ENCODE results near the gene SDC3. TPM values are rescaled to one million over a fixed set of nuclear protein-coding genes. Genes with fewer than 3 reads are reported as not detected.
"Not testable (repeated sequence)": the region's sequence is repeated elsewhere in the genome, so short reads cannot be mapped to it uniquely, and the experiment has no call there.

Gene SDC3
- polyA plus RNA-seq, 4 donors: 0.67 to 36.1 (median 13.4) TPM

GRCh38 chr1:30868057-30868456 lies 40.5 kb downstream of the SDC3 start:
- H3K27me3 ChIP-seq (ENCODE audit: control insufficient read depth in 3 of 3, insufficient read depth in 3 of 3, low read length in 3 of 3); DNase-seq; H3K4me1 ChIP-seq (ENCODE audit: control insufficient read depth in 3 of 3, insufficient read depth in 2 of 3, low read depth in 1 of 3, low read length in 2 of 3); FAIRE-seq; H3K4me3 ChIP-seq (ENCODE audit: low read depth in 1 of 3, low read length in 3 of 3); H3K27ac ChIP-seq (ENCODE audit: low read depth in 1 of 3, low read length in 2 of 3): not testable (repeated sequence)
- 79 to 84% (median 80%) methylated on average over 4 of the region's 4 CpGs for WGBS, 3 donors
- Histone ChIP-seq H3K9me3 (ENCODE audit: control insufficient read depth in 2 of 2, insufficient read depth in 1 of 2, low read depth in 1 of 2, low read length in 1 of 2) (peaks cover 0 to 14% of the 10 kb centered on the region in 2 donors), H3K36me3 (ENCODE audit: control insufficient read depth in 3 of 3, insufficient read depth in 2 of 3, low read depth in 1 of 3, low read length in 3 of 3) (peaks cover 0 to 38% (median 0%) of the 10 kb centered on the region in 3 donors)

- no peaks in the 10 kb centered on the region for H3K4me1 ChIP-seq (ENCODE audit: control insufficient read depth in 3 of 3, insufficient read depth in 2 of 3, low read depth in 1 of 3, low read length in 2 of 3)
- no peak overlapping the region for H3K27ac ChIP-seq (ENCODE audit: low read depth in 1 of 3, low read length in 2 of 3)
- no peak for FAIRE-seq
- H3K9me3 ChIP-seq (ENCODE audit: control insufficient read depth in 2 of 2, insufficient read depth in 1 of 2, low read depth in 1 of 2, low read length in 1 of 2): peaks cover 0 to 9% of the 10 kb centered on the region in 2 donors
- DNase-seq: no peak
- H3K4me3 ChIP-seq (ENCODE audit: low read depth in 1 of 3, low read length in 3 of 3): no peak overlapping the region
- H3K36me3 ChIP-seq (ENCODE audit: control insufficient read depth in 3 of 3, insufficient read depth in 2 of 3, low read depth in 1 of 3, low read length in 3 of 3): peaks cover 0 to 33% (median 0%) of the 10 kb centered on the region in 3 donors
- 91 to 100% (median 98%) methylated on average over 4 of the region's 4 CpGs for WGBS, 3 donors
- H3K27me3 ChIP-seq (ENCODE audit: control insufficient read depth in 3 of 3, insufficient read depth in 3 of 3, low read length in 3 of 3): no peaks in the 10 kb centered on the region
These were observed 41.0 kb downstream of the SDC3 start for GRCh38 chr1:30867537-30867936.

- Histone ChIP-seq H3K27ac (ENCODE audit: low read depth in 1 of 3, low read length in 2 of 3) (no peak overlapping the region), H3K4me3 (ENCODE audit: low read depth in 1 of 3, low read length in 3 of 3) (no peak overlapping the region), H3K27me3 (ENCODE audit: control insufficient read depth in 3 of 3, insufficient read depth in 3 of 3, low read length in 3 of 3) (no peaks in the 10 kb centered on the region), H3K4me1 (ENCODE audit: control insufficient read depth in 3 of 3, insufficient read depth in 2 of 3, low read depth in 1 of 3, low read length in 2 of 3) (no peaks in the 10 kb centered on the region), H3K9me3 (ENCODE audit: control insufficient read depth in 2 of 2, insufficient read depth in 1 of 2, low read depth in 1 of 2, low read length in 1 of 2) (no peaks in the 10 kb centered on the region), H3K36me3 (ENCODE audit: control insufficient read depth in 3 of 3, insufficient read depth in 2 of 3, low read depth in 1 of 3, low read length in 3 of 3) (peaks cover 0 to 24% (median 0%) of the 10 kb centered on the region in 3 donors)
- no peak for DNase-seq
- no peak for FAIRE-seq
- WGBS, 3 donors: 48 to 59% (median 56%) methylated on average over 3 of the region's 3 CpGs
These were observed 42.0 kb downstream of the SDC3 start for GRCh38 chr1:30866594-30866993.

GRCh38 chr1:30864681-30865080 lies 43.9 kb downstream of the SDC3 start:
- FAIRE-seq (no peak), DNase-seq (no peak)
- Histone ChIP-seq H3K27ac (ENCODE audit: low read depth in 1 of 3, low read length in 2 of 3) (no peak overlapping the region), H3K36me3 (ENCODE audit: control insufficient read depth in 3 of 3, insufficient read depth in 2 of 3, low read depth in 1 of 3, low read length in 3 of 3) (peaks cover 0 to 5% (median 0%) of the 10 kb centered on the region in 3 donors), H3K4me3 (ENCODE audit: low read depth in 1 of 3, low read length in 3 of 3) (no peak overlapping the region), H3K27me3 (ENCODE audit: control insufficient read depth in 3 of 3, insufficient read depth in 3 of 3, low read length in 3 of 3) (no peaks in the 10 kb centered on the region), H3K4me1 (ENCODE audit: control insufficient read depth in 3 of 3, insufficient read depth in 2 of 3, low read depth in 1 of 3, low read length in 2 of 3) (no peaks in the 10 kb centered on the region), H3K9me3 (ENCODE audit: control insufficient read depth in 2 of 2, insufficient read depth in 1 of 2, low read depth in 1 of 2, low read length in 1 of 2) (no peaks in the 10 kb centered on the region)
- 65 to 82% (median 74%) methylated on average over 7 of the region's 7 CpGs for WGBS, 3 donors

GRCh38 chr1:30863858-30864604 lies 44.5 kb downstream of the SDC3 start:
- no peaks in the 10 kb centered on the region for H3K4me1 ChIP-seq (ENCODE audit: control insufficient read depth in 3 of 3, insufficient read depth in 2 of 3, low read depth in 1 of 3, low read length in 2 of 3)
- peaks cover 0 to 3% (median 0%) of the 10 kb centered on the region in 3 donors for H3K36me3 ChIP-seq (ENCODE audit: control insufficient read depth in 3 of 3, insufficient read depth in 2 of 3, low read depth in 1 of 3, low read length in 3 of 3)
- H3K9me3 ChIP-seq (ENCODE audit: control insufficient read depth in 2 of 2, insufficient read depth in 1 of 2, low read depth in 1 of 2, low read length in 1 of 2): no peaks in the 10 kb centered on the region
- no peak for DNase-seq
- no peak for FAIRE-seq
- no peaks in the 10 kb centered on the region for H3K27me3 ChIP-seq (ENCODE audit: control insufficient read depth in 3 of 3, insufficient read depth in 3 of 3, low read length in 3 of 3)
- H3K4me3 ChIP-seq (ENCODE audit: low read depth in 1 of 3, low read length in 3 of 3): no peak overlapping the region
- H3K27ac ChIP-seq (ENCODE audit: low read depth in 1 of 3, low read length in 2 of 3): no peak overlapping the region
- 77 to 90% (median 87%) methylated on average over 8 of the region's 8 CpGs for WGBS, 3 donors

- Histone ChIP-seq H3K4me1 (ENCODE audit: control insufficient read depth in 3 of 3, insufficient read depth in 2 of 3, low read depth in 1 of 3, low read length in 2 of 3) (no peaks in the 10 kb centered on the region), H3K9me3 (ENCODE audit: control insufficient read depth in 2 of 2, insufficient read depth in 1 of 2, low read depth in 1 of 2, low read length in 1 of 2) (no peaks in the 10 kb centered on the region), H3K4me3 (ENCODE audit: low read depth in 1 of 3, low read length in 3 of 3) (no peak overlapping the region), H3K27me3 (ENCODE audit: control insufficient read depth in 3 of 3, insufficient read depth in 3 of 3, low read length in 3 of 3) (peaks cover 0 to 4% (median 0%) of the 10 kb centered on the region in 3 donors), H3K36me3 (ENCODE audit: control insufficient read depth in 3 of 3, insufficient read depth in 2 of 3, low read depth in 1 of 3, low read length in 3 of 3) (no peaks in the 10 kb centered on the region), H3K27ac (ENCODE audit: low read depth in 1 of 3, low read length in 2 of 3) (no peak overlapping the region)
- DNase-seq (no peak), FAIRE-seq (no peak)
- WGBS, 3 donors: 82 to 89% (median 84%) methylated on average over 5 of the region's 5 CpGs
These were observed 48.3 kb downstream of the SDC3 start for GRCh38 chr1:30860320-30860652.

GRCh38 chr1:30857964-30858363 lies 50.6 kb downstream of the SDC3 start:
- Histone ChIP-seq H3K36me3 (ENCODE audit: control insufficient read depth in 3 of 3, insufficient read depth in 2 of 3, low read depth in 1 of 3, low read length in 3 of 3) (no peaks in the 10 kb centered on the region), H3K4me3 (ENCODE audit: low read depth in 1 of 3, low read length in 3 of 3) (no peak overlapping the region), H3K4me1 (ENCODE audit: control insufficient read depth in 3 of 3, insufficient read depth in 2 of 3, low read depth in 1 of 3, low read length in 2 of 3) (no peaks in the 10 kb centered on the region), H3K27me3 (ENCODE audit: control insufficient read depth in 3 of 3, insufficient read depth in 3 of 3, low read length in 3 of 3) (peaks cover 0 to 4% (median 0%) of the 10 kb centered on the region in 3 donors), H3K27ac (ENCODE audit: low read depth in 1 of 3, low read length in 2 of 3) (no peak overlapping the region), H3K9me3 (ENCODE audit: control insufficient read depth in 2 of 2, insufficient read depth in 1 of 2, low read depth in 1 of 2, low read length in 1 of 2) (no peaks in the 10 kb centered on the region)
- DNase-seq (no peak), FAIRE-seq (no peak)
- 87 to 94% (median 89%) methylated on average over 8 of the region's 8 CpGs for WGBS, 3 donors

- H3K27ac ChIP-seq (ENCODE audit: low read depth in 1 of 3, low read length in 2 of 3): no peak overlapping the region
- no peak for DNase-seq
- H3K4me3 ChIP-seq (ENCODE audit: low read depth in 1 of 3, low read length in 3 of 3): no peak overlapping the region
- H3K9me3 ChIP-seq (ENCODE audit: control insufficient read depth in 2 of 2, insufficient read depth in 1 of 2, low read depth in 1 of 2, low read length in 1 of 2): no peaks in the 10 kb centered on the region
- no peaks in the 10 kb centered on the region for H3K4me1 ChIP-seq (ENCODE audit: control insufficient read depth in 3 of 3, insufficient read depth in 2 of 3, low read depth in 1 of 3, low read length in 2 of 3)
- H3K36me3 ChIP-seq (ENCODE audit: control insufficient read depth in 3 of 3, insufficient read depth in 2 of 3, low read depth in 1 of 3, low read length in 3 of 3): no peaks in the 10 kb centered on the region
- no peak for FAIRE-seq
- peaks cover 0 to 4% (median 0%) of the 10 kb centered on the region in 3 donors for H3K27me3 ChIP-seq (ENCODE audit: control insufficient read depth in 3 of 3, insufficient read depth in 3 of 3, low read length in 3 of 3)
These were observed 51.5 kb downstream of the SDC3 start for GRCh38 chr1:30857062-30857461.

Measured in small intestine (tissue), 7 donors.